Mucosa of stomach (tissue), 1 donor: ENCODE results near the gene KCNG4.

Experiments used
- H3K27me3 ChIP-seq: one replicate; pipeline ENCODE4 v1.7.0; 2013; ENCODE audit warnings: mild to moderate bottlenecking, low read length; ENCODE audit not compliant: control insufficient read depth, insufficient read depth
- H3K36me3 ChIP-seq: one replicate; pipeline ENCODE4 v1.7.0; 2013; ENCODE audit warnings: low read length; ENCODE audit not compliant: control insufficient read depth, insufficient read depth
- H3K4me1 ChIP-seq: one replicate; pipeline ENCODE4 v1.7.0; 2013; ENCODE audit warnings: mild to moderate bottlenecking, low read length; ENCODE audit not compliant: control insufficient read depth, insufficient read depth
- H3K4me3 ChIP-seq: one replicate; pipeline ENCODE4 v1.7.0; 2013; ENCODE audit warnings: low read length
- H3K9ac ChIP-seq: one replicate; pipeline ENCODE4 v1.7.0; 2013; ENCODE audit warnings: mild to moderate bottlenecking, low read length, moderate library complexity
- H3K9me3 ChIP-seq: one replicate; pipeline ENCODE4 v1.7.0; 2013; ENCODE audit warnings: mild to moderate bottlenecking, low read length, moderate library complexity; ENCODE audit not compliant: control insufficient read depth
- donor health status: Pancreatic carcinoma.

Gene KCNG4

GRCh38 chr16:84239909-84240308, at the start of gene KCNG4:
Gene KCNG4 (minus strand): TSS chr16:84240012. CDS start chr16:84237485, 2,527 bp downstream.
- H3K4me1 ChIP-seq = no peaks in the 10 kb centered on the region
- no peaks in the 10 kb centered on the region for H3K36me3 ChIP-seq
- H3K9ac ChIP-seq = no peak within 1 kb of the TSS
- H3K4me3 ChIP-seq = no peak within 1 kb of the TSS
- no peaks in the 10 kb centered on the region for H3K9me3 ChIP-seq
- peaks cover 22% of the 10 kb centered on the region for H3K27me3 ChIP-seq

GRCh38 chr16:84288902-84289301, 49.1 kb upstream of the KCNG4 start:
- H3K4me1 ChIP-seq = peaks cover 7% of the 10 kb centered on the region
- H3K36me3 ChIP-seq = no peaks in the 10 kb centered on the region
- peaks cover 3% of the 10 kb centered on the region for H3K27me3 ChIP-seq
- H3K9ac ChIP-seq = no peak overlapping the region
- H3K9me3 ChIP-seq = no peaks in the 10 kb centered on the region
- H3K4me3 ChIP-seq = no peak overlapping the region

- Histone ChIP-seq H3K9ac (no peak overlapping the region), H3K4me3 (no peak overlapping the region), H3K4me1 (peaks cover 14% of the 10 kb centered on the region), H3K9me3 (no peaks in the 10 kb centered on the region), H3K36me3 (no peaks in the 10 kb centered on the region), H3K27me3 (peaks cover 3% of the 10 kb centered on the region)
Measured at GRCh38 chr16:84286578-84287240, 46.9 kb upstream of the KCNG4 start.

- Histone ChIP-seq H3K36me3 (no peaks in the 10 kb centered on the region), H3K27me3 (peaks cover 3% of the 10 kb centered on the region), H3K9ac (no peak overlapping the region), H3K9me3 (no peaks in the 10 kb centered on the region), H3K4me3 (no peak overlapping the region), H3K4me1 (peaks cover 14% of the 10 kb centered on the region)
Measured at GRCh38 chr16:84284154-84284722, 44.4 kb upstream of the KCNG4 start.

- Histone ChIP-seq H3K9me3 (no peaks in the 10 kb centered on the region), H3K27me3 (peaks cover under 1% of the 10 kb centered on the region), H3K4me1 (peaks cover 14% of the 10 kb centered on the region), H3K4me3 (no peak overlapping the region), H3K36me3 (no peaks in the 10 kb centered on the region), H3K9ac (no peak overlapping the region)
Measured at GRCh38 chr16:84283314-84284153, 43.7 kb upstream of the KCNG4 start.

GRCh38 chr16:84282533-84282932, 42.7 kb upstream of the KCNG4 start:
- H3K9ac ChIP-seq = no peak overlapping the region
- H3K36me3 ChIP-seq = no peaks in the 10 kb centered on the region
- H3K9me3 ChIP-seq = no peaks in the 10 kb centered on the region
- H3K4me1 ChIP-seq = peaks cover 14% of the 10 kb centered on the region
- no peak overlapping the region for H3K4me3 ChIP-seq
- H3K27me3 ChIP-seq = no peaks in the 10 kb centered on the region

- Histone ChIP-seq H3K9me3 (no peaks in the 10 kb centered on the region), H3K9ac (no peak overlapping the region), H3K4me3 (no peak overlapping the region), H3K27me3 (no peaks in the 10 kb centered on the region), H3K4me1 (peaks cover 14% of the 10 kb centered on the region), H3K36me3 (no peaks in the 10 kb centered on the region)
Measured at GRCh38 chr16:84281074-84281473, 41.3 kb upstream of the KCNG4 start.

GRCh38 chr16:84279881-84280280, 40.1 kb upstream of the KCNG4 start:
- no peaks in the 10 kb centered on the region for H3K9me3 ChIP-seq
- peaks cover 13% of the 10 kb centered on the region for H3K4me1 ChIP-seq
- no peaks in the 10 kb centered on the region for H3K27me3 ChIP-seq
- no peak overlapping the region for H3K9ac ChIP-seq
- H3K4me3 ChIP-seq = no peak overlapping the region
- no peaks in the 10 kb centered on the region for H3K36me3 ChIP-seq

GRCh38 chr16:84278968-84279367, 39.2 kb upstream of the KCNG4 start:
- Histone ChIP-seq H3K27me3 (no peaks in the 10 kb centered on the region), H3K9me3 (no peaks in the 10 kb centered on the region), H3K4me3 (no peak overlapping the region), H3K36me3 (no peaks in the 10 kb centered on the region), H3K4me1 (peaks cover 8% of the 10 kb centered on the region), H3K9ac (no peak overlapping the region)

- Histone ChIP-seq H3K4me1 (peaks cover 1% of the 10 kb centered on the region), H3K27me3 (no peaks in the 10 kb centered on the region), H3K9me3 (no peaks in the 10 kb centered on the region), H3K36me3 (no peaks in the 10 kb centered on the region), H3K9ac (no peak overlapping the region), H3K4me3 (no peak overlapping the region)
Measured at GRCh38 chr16:84278333-84278732, 38.5 kb upstream of the KCNG4 start.

- Histone ChIP-seq H3K36me3 (no peaks in the 10 kb centered on the region), H3K9me3 (no peaks in the 10 kb centered on the region)
Measured at GRCh38 chr16:84277244-84277823, 37.5 kb upstream of the KCNG4 start.

More at GRCh38 chr16:84277244-84277823, 37.5 kb upstream of the KCNG4 start:
- no peak overlapping the region for H3K9ac ChIP-seq
- no peak overlapping the region for H3K4me3 ChIP-seq
- H3K4me1 ChIP-seq = no peaks in the 10 kb centered on the region
- H3K27me3 ChIP-seq = no peaks in the 10 kb centered on the region
